ENCODE data around the gene MAP2K1.

MAP2K1 gene

GRCh38 chr15:66405007-66405406 lies 18.3 kb downstream of the MAP2K1 start:
- H3K4me3 ChIP-seq (ENCODE audit: insufficient read depth, low read depth, low read length, poor library complexity, severe bottlenecking), result no peak overlapping the region
- H3K27ac ChIP-seq (ENCODE audit: insufficient read depth, low read length, poor library complexity, severe bottlenecking), result no peak overlapping the region
- no peak for DNase-seq
- H3K36me3 ChIP-seq (ENCODE audit: control insufficient read depth, insufficient read depth, low read length), result no peaks in the 10 kb centered on the region
- peaks cover 47% of the 10 kb centered on the region for H3K4me1 ChIP-seq (ENCODE audit: control insufficient read depth, insufficient read depth, low read length, poor library complexity, severe bottlenecking)
- no peaks in the 10 kb centered on the region for H3K27me3 ChIP-seq (replicated peaks; ENCODE audit: control insufficient read depth, insufficient read depth, low read length, poor library complexity, severe bottlenecking)
- H3K9me3 ChIP-seq (ENCODE audit: control insufficient read depth, low read length), result no peaks in the 10 kb centered on the region

DNA sequence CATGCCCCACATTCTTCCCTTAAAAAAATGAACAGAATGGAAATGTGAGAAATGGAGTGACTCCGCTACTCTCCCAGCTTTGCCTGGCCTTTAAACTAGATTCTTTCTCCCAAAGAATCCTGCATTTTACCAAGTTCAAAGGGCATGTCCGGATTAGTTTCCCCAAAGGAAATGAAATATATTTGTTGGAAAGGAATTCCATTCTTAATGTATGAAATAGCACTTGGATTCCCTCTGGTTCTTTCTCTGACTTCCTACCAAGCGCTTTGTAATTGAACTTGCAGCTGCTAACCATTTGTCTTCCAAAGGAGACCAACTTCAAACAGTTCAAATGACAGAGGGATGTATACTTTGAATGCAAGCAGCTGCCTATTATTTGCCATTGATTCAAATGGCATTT lies 18.9 kb downstream of the MAP2K1 start:
- no peaks in the 10 kb centered on the region for H3K27me3 ChIP-seq (replicated peaks; ENCODE audit: control insufficient read depth, insufficient read depth, low read length, poor library complexity, severe bottlenecking)
- H3K4me1 ChIP-seq (ENCODE audit: control insufficient read depth, insufficient read depth, low read length, poor library complexity, severe bottlenecking), result peaks cover 52% of the 10 kb centered on the region
- no peaks in the 10 kb centered on the region for H3K9me3 ChIP-seq (ENCODE audit: control insufficient read depth, low read length)
- no peak overlapping the region for H3K4me3 ChIP-seq (ENCODE audit: insufficient read depth, low read depth, low read length, poor library complexity, severe bottlenecking)
- no peak overlapping the region for H3K27ac ChIP-seq (ENCODE audit: insufficient read depth, low read length, poor library complexity, severe bottlenecking)
- H3K36me3 ChIP-seq (ENCODE audit: control insufficient read depth, insufficient read depth, low read length), result no peaks in the 10 kb centered on the region
- DNase-seq, result no peak

DNA sequence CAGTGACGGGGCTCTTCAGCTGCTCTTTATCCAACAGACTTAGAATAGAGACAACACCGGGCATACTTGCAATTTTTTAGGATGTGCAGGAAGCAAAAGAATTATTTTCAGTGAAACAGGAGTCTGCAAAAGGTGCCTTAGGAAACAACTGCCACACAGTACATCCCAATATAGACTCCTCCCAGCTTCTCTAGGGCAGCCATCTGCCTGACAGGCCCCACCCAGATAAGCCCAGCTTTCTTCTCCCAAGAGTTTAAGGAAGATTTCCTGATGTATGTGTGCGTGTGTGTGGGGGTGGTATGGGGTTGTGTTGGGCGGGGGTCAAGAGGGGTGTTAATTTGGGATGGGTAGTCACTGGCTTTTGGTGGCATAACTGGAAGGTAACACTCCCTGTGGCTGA lies 21.5 kb downstream of the MAP2K1 start:
- Histone ChIP-seq H3K9me3 (ENCODE audit: control insufficient read depth, low read length) (no peaks in the 10 kb centered on the region), H3K36me3 (ENCODE audit: control insufficient read depth, insufficient read depth, low read length) (no peaks in the 10 kb centered on the region), H3K4me1 (ENCODE audit: control insufficient read depth, insufficient read depth, low read length, poor library complexity, severe bottlenecking) (peaks cover 46% of the 10 kb centered on the region), H3K27me3 (replicated peaks; ENCODE audit: control insufficient read depth, insufficient read depth, low read length, poor library complexity, severe bottlenecking) (no peaks in the 10 kb centered on the region), H3K4me3 (ENCODE audit: insufficient read depth, low read depth, low read length, poor library complexity, severe bottlenecking) (no peak overlapping the region), H3K27ac (ENCODE audit: insufficient read depth, low read length, poor library complexity, severe bottlenecking) (no peak overlapping the region)
- DNase-seq, result no peak

GRCh38 chr15:66408675-66409282 lies 22.1 kb downstream of the MAP2K1 start:
- no peak for DNase-seq
- Histone ChIP-seq H3K4me3 (ENCODE audit: insufficient read depth, low read depth, low read length, poor library complexity, severe bottlenecking) (no peak overlapping the region), H3K4me1 (ENCODE audit: control insufficient read depth, insufficient read depth, low read length, poor library complexity, severe bottlenecking) (peaks cover 40% of the 10 kb centered on the region), H3K9me3 (ENCODE audit: control insufficient read depth, low read length) (peaks cover under 1% of the 10 kb centered on the region), H3K27ac (ENCODE audit: insufficient read depth, low read length, poor library complexity, severe bottlenecking) (no peak overlapping the region), H3K27me3 (replicated peaks; ENCODE audit: control insufficient read depth, insufficient read depth, low read length, poor library complexity, severe bottlenecking) (no peaks in the 10 kb centered on the region), H3K36me3 (ENCODE audit: control insufficient read depth, insufficient read depth, low read length) (no peaks in the 10 kb centered on the region)

- Histone ChIP-seq H3K27me3 (replicated peaks; ENCODE audit: control insufficient read depth, insufficient read depth, low read length, poor library complexity, severe bottlenecking) (no peaks in the 10 kb centered on the region), H3K4me3 (ENCODE audit: insufficient read depth, low read depth, low read length, poor library complexity, severe bottlenecking) (no peak overlapping the region), H3K9me3 (ENCODE audit: control insufficient read depth, low read length) (peaks cover 7% of the 10 kb centered on the region), H3K36me3 (ENCODE audit: control insufficient read depth, insufficient read depth, low read length) (no peaks in the 10 kb centered on the region), H3K27ac (ENCODE audit: insufficient read depth, low read length, poor library complexity, severe bottlenecking) (no peak overlapping the region), H3K4me1 (ENCODE audit: control insufficient read depth, insufficient read depth, low read length, poor library complexity, severe bottlenecking) (peaks cover 33% of the 10 kb centered on the region)
- no peak for DNase-seq
These were observed 22.9 kb downstream of the MAP2K1 start for GRCh38 chr15:66409565-66410108.

DNA sequence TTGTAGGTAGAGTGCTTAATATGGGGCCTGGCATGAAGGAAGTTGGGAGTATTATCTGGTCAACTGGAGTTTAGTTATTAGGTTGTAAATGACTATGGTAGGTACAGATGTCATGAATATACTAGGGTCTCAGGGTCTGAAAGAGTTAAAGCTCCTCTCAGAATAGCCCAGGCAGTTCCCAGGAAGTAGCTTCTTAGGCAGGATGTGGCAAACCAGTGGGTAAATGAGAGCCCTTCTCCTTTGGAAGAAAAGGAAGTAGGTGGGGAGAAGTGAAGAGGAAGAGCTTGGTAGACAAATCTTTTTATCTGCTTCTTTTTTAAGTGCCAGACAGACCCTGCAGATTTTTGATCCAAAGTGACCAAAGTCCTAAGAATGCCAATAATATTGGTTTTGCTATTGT lies 24.5 kb downstream of the MAP2K1 start:
- no peak for DNase-seq
- H3K4me3 ChIP-seq (ENCODE audit: insufficient read depth, low read depth, low read length, poor library complexity, severe bottlenecking), result peak overlapping the region; percentile 3
- no peaks in the 10 kb centered on the region for H3K36me3 ChIP-seq (ENCODE audit: control insufficient read depth, insufficient read depth, low read length)
- no peak overlapping the region for H3K27ac ChIP-seq (ENCODE audit: insufficient read depth, low read length, poor library complexity, severe bottlenecking)
- H3K9me3 ChIP-seq (ENCODE audit: control insufficient read depth, low read length), result peaks cover 7% of the 10 kb centered on the region
- H3K27me3 ChIP-seq (replicated peaks; ENCODE audit: control insufficient read depth, insufficient read depth, low read length, poor library complexity, severe bottlenecking), result no peaks in the 10 kb centered on the region
- peaks cover 32% of the 10 kb centered on the region for H3K4me1 ChIP-seq (ENCODE audit: control insufficient read depth, insufficient read depth, low read length, poor library complexity, severe bottlenecking)

GRCh38 chr15:66412220-66412619 lies 25.5 kb downstream of the MAP2K1 start:
- no peaks in the 10 kb centered on the region for H3K27me3 ChIP-seq (replicated peaks; ENCODE audit: control insufficient read depth, insufficient read depth, low read length, poor library complexity, severe bottlenecking)
- no peak overlapping the region for H3K4me3 ChIP-seq (ENCODE audit: insufficient read depth, low read depth, low read length, poor library complexity, severe bottlenecking)
- H3K4me1 ChIP-seq (ENCODE audit: control insufficient read depth, insufficient read depth, low read length, poor library complexity, severe bottlenecking), result peaks cover 36% of the 10 kb centered on the region
- H3K27ac ChIP-seq (ENCODE audit: insufficient read depth, low read length, poor library complexity, severe bottlenecking), result no peak overlapping the region
- no peaks in the 10 kb centered on the region for H3K36me3 ChIP-seq (ENCODE audit: control insufficient read depth, insufficient read depth, low read length)
- no peak for DNase-seq
- peaks cover 7% of the 10 kb centered on the region for H3K9me3 ChIP-seq (ENCODE audit: control insufficient read depth, low read length)

DNA sequence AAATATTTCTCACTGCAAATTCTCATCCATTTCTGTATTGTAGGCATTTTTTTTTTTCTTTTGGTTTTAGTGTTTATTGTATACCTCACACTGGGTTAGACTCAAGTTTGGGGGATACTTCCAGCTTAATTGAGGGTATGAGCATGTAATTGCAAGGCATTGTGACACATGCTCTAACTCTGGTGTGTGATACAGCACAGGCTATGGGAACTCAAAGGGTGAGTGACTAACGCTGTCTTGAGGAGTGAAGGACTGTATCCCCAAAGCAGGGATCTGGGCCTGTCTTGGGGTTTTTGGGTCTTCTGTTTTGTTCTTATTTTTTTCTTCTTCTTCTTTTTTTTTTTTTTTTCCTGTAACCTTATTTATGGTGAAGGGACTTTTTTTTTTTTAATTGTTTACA lies 26.9 kb downstream of the MAP2K1 start:
- no peaks in the 10 kb centered on the region for H3K27me3 ChIP-seq (replicated peaks; ENCODE audit: control insufficient read depth, insufficient read depth, low read length, poor library complexity, severe bottlenecking)
- no peak overlapping the region for H3K4me3 ChIP-seq (ENCODE audit: insufficient read depth, low read depth, low read length, poor library complexity, severe bottlenecking)
- H3K9me3 ChIP-seq (ENCODE audit: control insufficient read depth, low read length), result peaks cover 7% of the 10 kb centered on the region
- no peak for DNase-seq
- H3K27ac ChIP-seq (ENCODE audit: insufficient read depth, low read length, poor library complexity, severe bottlenecking), result no peak overlapping the region
- H3K36me3 ChIP-seq (ENCODE audit: control insufficient read depth, insufficient read depth, low read length), result no peaks in the 10 kb centered on the region
- H3K4me1 ChIP-seq (ENCODE audit: control insufficient read depth, insufficient read depth, low read length, poor library complexity, severe bottlenecking), result peaks cover 38% of the 10 kb centered on the region

GRCh38 chr15:66415360-66415759 lies 28.6 kb downstream of the MAP2K1 start:
- peaks cover 7% of the 10 kb centered on the region for H3K9me3 ChIP-seq (ENCODE audit: control insufficient read depth, low read length)
- H3K27me3 ChIP-seq (replicated peaks; ENCODE audit: control insufficient read depth, insufficient read depth, low read length, poor library complexity, severe bottlenecking), result no peaks in the 10 kb centered on the region
- no peaks in the 10 kb centered on the region for H3K36me3 ChIP-seq (ENCODE audit: control insufficient read depth, insufficient read depth, low read length)
- peaks cover 26% of the 10 kb centered on the region for H3K4me1 ChIP-seq (ENCODE audit: control insufficient read depth, insufficient read depth, low read length, poor library complexity, severe bottlenecking)
- no peak overlapping the region for H3K4me3 ChIP-seq (ENCODE audit: insufficient read depth, low read depth, low read length, poor library complexity, severe bottlenecking)
- DNase-seq, result no peak
- H3K27ac ChIP-seq (ENCODE audit: insufficient read depth, low read length, poor library complexity, severe bottlenecking), result no peak overlapping the region

- Histone ChIP-seq H3K36me3 (ENCODE audit: control insufficient read depth, insufficient read depth, low read length) (no peaks in the 10 kb centered on the region), H3K27me3 (replicated peaks; ENCODE audit: control insufficient read depth, insufficient read depth, low read length, poor library complexity, severe bottlenecking) (no peaks in the 10 kb centered on the region), H3K9me3 (ENCODE audit: control insufficient read depth, low read length) (peaks cover 7% of the 10 kb centered on the region), H3K4me3 (ENCODE audit: insufficient read depth, low read depth, low read length, poor library complexity, severe bottlenecking) (no peak overlapping the region), H3K27ac (ENCODE audit: insufficient read depth, low read length, poor library complexity, severe bottlenecking) (no peak overlapping the region), H3K4me1 (ENCODE audit: control insufficient read depth, insufficient read depth, low read length, poor library complexity, severe bottlenecking) (peaks cover 7% of the 10 kb centered on the region)
- no peak for DNase-seq
These were observed 31.0 kb downstream of the MAP2K1 start for GRCh38 chr15:66417736-66418135.
